SK-N-MC (cell line): ENCODE results near the gene ADH1A.
"Not testable (repeated sequence)": the region's sequence is repeated elsewhere in the genome, so short reads cannot be mapped to it uniquely, and the experiment has no call there.

ENCODE experiments used
- EZH2 ChIP-seq: fragments of 200-600 bp; sonication (generic); IDR thresholded peaks from one replicate; pipeline ENCODE4 v1.6.1; 2017; ENCODE audit warnings: antibody characterized with exemption
- FOXP2 ChIP-seq: optimal IDR thresholded peaks from 2 replicates; pipeline ENCODE3; 2011; ENCODE audit warnings: mild to moderate bottlenecking, moderate library complexity; ENCODE audit not compliant: insufficient read depth; ENCODE audit errors: extremely low read length, control extremely low read depth
- POLR2AphosphoS5 ChIP-seq: IDR thresholded peaks from 2 replicates; pipeline ENCODE4 v1.6.1; 2012; ENCODE audit warnings: mild to moderate bottlenecking, low read depth, low read length, borderline replicate concordance

DNA sequence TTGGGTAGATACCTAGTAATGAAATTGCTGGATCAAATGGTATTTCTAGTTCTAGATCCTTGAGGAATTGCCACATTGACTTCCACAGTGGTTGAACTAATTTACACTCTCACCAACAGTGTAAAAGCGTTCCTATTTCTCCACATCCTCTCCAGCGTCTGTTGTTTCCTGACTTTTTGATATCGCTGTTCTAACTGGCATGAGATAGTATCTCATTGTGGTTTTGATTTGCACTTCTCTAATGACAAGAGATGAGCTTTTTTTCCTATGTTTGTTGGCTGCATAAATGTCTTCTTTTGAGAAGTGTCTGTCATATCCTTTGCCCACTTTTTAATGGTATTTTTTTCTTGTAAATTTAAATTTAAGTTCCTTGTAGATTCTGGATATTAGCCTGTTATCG lies 63.1 kb downstream of the ADH1A start:
- TF ChIP-seq EZH2, POLR2AphosphoS5, FOXP2: not testable (repeated sequence)
